ENCODE data around the gene DEFB115. TPM values are rescaled to one million over a fixed set of nuclear protein-coding genes. Genes with fewer than 3 reads are reported as not detected.

The DEFB115 gene
- total RNA-seq, 1 experiment from 2014 or later = not detected

DNA sequence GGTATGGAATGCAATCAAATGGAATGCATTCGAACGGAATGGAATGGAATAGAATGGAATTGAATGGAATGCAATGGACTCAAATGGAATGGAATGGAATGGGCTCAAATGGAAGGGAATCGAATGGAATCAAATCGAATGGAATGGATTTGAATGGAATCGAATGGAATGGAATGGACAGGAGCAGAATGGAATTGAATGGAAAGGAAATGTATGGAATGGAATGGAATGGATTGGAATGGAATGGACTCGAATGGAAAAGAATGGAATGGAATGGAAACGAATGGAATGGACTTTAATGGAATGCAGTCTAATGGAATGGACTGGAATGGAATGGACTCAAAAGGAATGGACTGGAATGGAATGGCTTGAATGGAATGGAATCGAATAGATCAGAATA is 18.3 kb upstream of the DEFB115 start:
- intact Hi-C loops (cut with micrococcal nuclease; ENCODE audit: unreplicated experiment) = no loop called here
- Histone ChIP-seq H3K9me3 (ENCODE audit: low read depth, low read length, poor library complexity, severe bottlenecking) (peaks cover 96% of the 10 kb centered on the region), H3K36me3 (ENCODE audit: insufficient read depth, low read length, poor library complexity, severe bottlenecking) (no peaks in the 10 kb centered on the region), H3K4me3 (ENCODE audit: low read depth, low read length, poor library complexity, severe bottlenecking) (no peak overlapping the region), H3K27me3 (replicated peaks; ENCODE audit: insufficient read depth, low read depth, low read length, poor library complexity) (no peaks in the 10 kb centered on the region), H3K27ac (ENCODE audit: low read depth, low read length, poor library complexity, severe bottlenecking) (no peak overlapping the region), H3K4me1 (ENCODE audit: insufficient read depth, low read length, poor library complexity, severe bottlenecking) (no peaks in the 10 kb centered on the region)
- DNase-seq (ENCODE audit: low spot score) = no peak
- POLR2A ChIA-PET (ENCODE audit: low non-redundant PET) = no interaction called here
- TF ChIP-seq EZH2 (IDR thresholded peaks at IDR 0.05; ENCODE audit: borderline replicate concordance, low read depth, low read length, poor library complexity, severe bottlenecking) (no peak), CTCF (conservative IDR thresholded peaks at IDR 0.05; ENCODE audit: low read depth, low read length) (no peak)
- CTCF ChIA-PET = no interaction called here
- no TSS peak for BruUV-seq (replicated peaks)

- TF ChIP-seq CTCF (conservative IDR thresholded peaks at IDR 0.05; ENCODE audit: low read depth, low read length) = no peak
- TF ChIP-seq EZH2 (IDR thresholded peaks at IDR 0.05; ENCODE audit: borderline replicate concordance, low read depth, low read length, poor library complexity, severe bottlenecking) = no peak
- no TSS peak for BruUV-seq (replicated peaks)
- Histone ChIP-seq H3K27me3 (replicated peaks; ENCODE audit: insufficient read depth, low read depth, low read length, poor library complexity) (no peaks in the 10 kb centered on the region), H3K4me3 (ENCODE audit: low read depth, low read length, poor library complexity, severe bottlenecking) (no peak overlapping the region), H3K36me3 (ENCODE audit: insufficient read depth, low read length, poor library complexity, severe bottlenecking) (no peaks in the 10 kb centered on the region), H3K27ac (ENCODE audit: low read depth, low read length, poor library complexity, severe bottlenecking) (no peak overlapping the region), H3K4me1 (ENCODE audit: insufficient read depth, low read length, poor library complexity, severe bottlenecking) (no peaks in the 10 kb centered on the region), H3K9me3 (ENCODE audit: low read depth, low read length, poor library complexity, severe bottlenecking) (no peaks in the 10 kb centered on the region)
- CTCF ChIA-PET = no interaction called here
- no peak for DNase-seq (ENCODE audit: low spot score)
- intact Hi-C loops (cut with micrococcal nuclease; ENCODE audit: unreplicated experiment) = no loop called here
- POLR2A ChIA-PET (ENCODE audit: low non-redundant PET) = no interaction called here
These were observed 505 bp upstream of the DEFB115 start for GRCh38 chr20:31256959-31257358.

DNA sequence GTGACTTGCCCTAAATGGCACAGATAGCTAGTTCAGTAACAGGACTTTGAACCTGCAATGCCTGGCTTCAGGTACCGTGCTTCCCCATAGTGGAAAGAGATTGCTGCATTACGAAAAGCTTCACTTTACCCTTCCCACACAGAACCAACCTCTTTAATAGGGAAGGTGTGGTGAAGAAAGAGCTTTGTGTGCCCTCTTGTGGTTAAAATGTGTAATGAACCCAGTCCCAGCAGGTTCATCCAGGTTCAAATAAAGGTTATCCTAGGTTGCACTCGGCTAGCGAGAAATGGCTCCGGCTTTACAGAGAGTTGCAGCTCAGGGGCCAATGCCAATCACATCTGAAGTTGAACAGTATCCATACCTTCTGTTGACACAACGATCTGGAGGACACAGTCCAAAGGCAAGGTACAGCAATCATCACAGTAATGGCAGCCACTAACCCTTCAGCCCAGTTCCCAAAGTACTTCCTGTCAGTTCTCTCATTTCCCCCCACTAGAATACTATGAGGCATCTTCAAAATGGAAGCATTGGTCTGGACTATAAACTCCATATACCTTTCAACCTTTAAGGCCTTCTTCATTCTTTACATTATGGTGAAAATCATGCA is 3.0 kb downstream of the DEFB115 start:
- no TSS peak for BruUV-seq (replicated peaks)
- H3K4me1 ChIP-seq (ENCODE audit: insufficient read depth, low read length, poor library complexity, severe bottlenecking) = no peaks in the 10 kb centered on the region
- H3K27me3 ChIP-seq (replicated peaks; ENCODE audit: insufficient read depth, low read depth, low read length, poor library complexity) = no peaks in the 10 kb centered on the region
- H3K36me3 ChIP-seq (ENCODE audit: insufficient read depth, low read length, poor library complexity, severe bottlenecking) = no peaks in the 10 kb centered on the region
- ChIA-PET CTCF (no interaction called here), POLR2A (ENCODE audit: low non-redundant PET) (no interaction called here)
- intact Hi-C loops (cut with micrococcal nuclease; ENCODE audit: unreplicated experiment) = loop anchor here (5.0 kb wide), 2 partner anchors 52 to 1818 kb away; no protein-coding TSS in a partner anchor
- peak; percentile 43 for DNase-seq (ENCODE audit: low spot score)
- no peak overlapping the region for H3K27ac ChIP-seq (ENCODE audit: low read depth, low read length, poor library complexity, severe bottlenecking)
- TF ChIP-seq CTCF (conservative IDR thresholded peaks at IDR 0.05; ENCODE audit: low read depth, low read length) (peak; percentile 72), EZH2 (IDR thresholded peaks at IDR 0.05; ENCODE audit: borderline replicate concordance, low read depth, low read length, poor library complexity, severe bottlenecking) (no peak)
- no peak overlapping the region for H3K4me3 ChIP-seq (ENCODE audit: low read depth, low read length, poor library complexity, severe bottlenecking)
- no peaks in the 10 kb centered on the region for H3K9me3 ChIP-seq (ENCODE audit: low read depth, low read length, poor library complexity, severe bottlenecking)
